Fibroblast of lung (primary cell): ENCODE data around the gene PRPF6.

Source experiments
- EZH2 ChIP-seq: IDR thresholded peaks from 2 replicates; pipeline ENCODE4 v1.5.1; 2012; ENCODE audit warnings: low read length, control low read depth, mild to moderate bottlenecking; ENCODE audit errors: missing control alignments
- TF ChIP-seq, protein P1 (sequence below), 2 donors: IDR thresholded peaks in 1 of 2; conservative IDR thresholded peaks in 1 of 2; 1 replicate in 1 of 2; 2 replicates in 1 of 2; pipeline ENCODE4 v1.5.1; 2011 to 2012; ENCODE audit warnings: low read length in 2 of 2, control low read depth in 1 of 2, inconsistent platforms in 1 of 2, low read depth in 1 of 2, mild to moderate bottlenecking in 1 of 2

DNA sequence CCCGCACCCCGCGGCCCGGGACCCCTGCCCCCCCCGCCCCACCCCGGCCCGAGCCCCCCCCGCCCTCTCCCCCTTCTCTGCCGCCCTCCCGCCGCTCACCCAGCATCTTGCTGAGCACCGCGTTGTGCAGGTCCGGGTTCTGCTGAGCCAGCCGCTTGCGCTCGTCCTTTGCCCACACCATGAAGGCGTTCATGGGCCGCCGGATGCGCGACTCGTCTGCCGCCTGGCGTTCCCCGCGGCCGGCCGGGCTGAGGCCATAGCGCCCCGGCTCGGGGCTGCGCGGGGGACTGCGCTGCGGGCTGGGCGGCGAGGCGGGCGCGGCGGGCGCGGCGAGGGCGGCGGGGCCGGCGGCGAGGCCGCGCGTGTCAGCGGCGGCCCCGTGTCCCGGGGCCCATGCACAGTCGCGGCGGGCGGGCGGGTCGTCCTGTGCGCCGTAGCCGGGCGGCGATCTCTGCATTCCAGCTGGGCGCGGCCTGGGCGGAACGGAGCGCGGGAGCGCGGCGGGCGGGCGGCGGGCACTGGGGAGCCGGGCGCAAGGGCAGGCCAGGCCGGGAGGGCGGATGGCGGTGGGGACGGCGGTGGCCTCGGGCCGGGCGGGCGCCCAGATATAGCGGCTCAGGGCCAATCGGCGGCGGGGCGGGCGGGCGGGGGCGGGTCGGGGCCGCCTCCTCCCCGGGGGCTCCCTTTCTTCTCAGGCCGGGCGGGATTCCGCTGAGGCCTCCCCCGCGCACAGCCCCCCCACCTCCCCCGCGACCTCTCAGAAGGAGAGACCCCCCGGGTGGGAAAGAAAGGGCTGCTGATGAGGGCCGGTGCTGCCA, 68.3 kb downstream of the PRPF6 start, which contains the start of gene SOX18:
- TF ChIP-seq, protein P1, sequence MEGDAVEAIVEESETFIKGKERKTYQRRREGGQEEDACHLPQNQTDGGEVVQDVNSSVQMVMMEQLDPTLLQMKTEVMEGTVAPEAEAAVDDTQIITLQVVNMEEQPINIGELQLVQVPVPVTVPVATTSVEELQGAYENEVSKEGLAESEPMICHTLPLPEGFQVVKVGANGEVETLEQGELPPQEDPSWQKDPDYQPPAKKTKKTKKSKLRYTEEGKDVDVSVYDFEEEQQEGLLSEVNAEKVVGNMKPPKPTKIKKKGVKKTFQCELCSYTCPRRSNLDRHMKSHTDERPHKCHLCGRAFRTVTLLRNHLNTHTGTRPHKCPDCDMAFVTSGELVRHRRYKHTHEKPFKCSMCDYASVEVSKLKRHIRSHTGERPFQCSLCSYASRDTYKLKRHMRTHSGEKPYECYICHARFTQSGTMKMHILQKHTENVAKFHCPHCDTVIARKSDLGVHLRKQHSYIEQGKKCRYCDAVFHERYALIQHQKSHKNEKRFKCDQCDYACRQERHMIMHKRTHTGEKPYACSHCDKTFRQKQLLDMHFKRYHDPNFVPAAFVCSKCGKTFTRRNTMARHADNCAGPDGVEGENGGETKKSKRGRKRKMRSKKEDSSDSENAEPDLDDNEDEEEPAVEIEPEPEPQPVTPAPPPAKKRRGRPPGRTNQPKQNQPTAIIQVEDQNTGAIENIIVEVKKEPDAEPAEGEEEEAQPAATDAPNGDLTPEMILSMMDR (conservative IDR thresholded peaks at IDR 0.05 in 1 of 2, IDR thresholded peaks at IDR 0.05 in 1 of 2; ENCODE audit: low read depth in 1 of 2, low read length in 2 of 2), result no peak
- peak; percentile 14 for TF ChIP-seq EZH2
